ENCODE results near the gene POLE3. TPM values are rescaled to one million over a fixed set of nuclear protein-coding genes. Genes with fewer than 3 reads are reported as not detected.
"Not testable (repeated sequence)": the region's sequence is repeated elsewhere in the genome, so short reads cannot be mapped to it uniquely, and the experiment has no call there.

Gene POLE3
- total and polyA plus RNA-seq, 4 donors: 23.1 to 35.2 (median 25.7) TPM

DNA sequence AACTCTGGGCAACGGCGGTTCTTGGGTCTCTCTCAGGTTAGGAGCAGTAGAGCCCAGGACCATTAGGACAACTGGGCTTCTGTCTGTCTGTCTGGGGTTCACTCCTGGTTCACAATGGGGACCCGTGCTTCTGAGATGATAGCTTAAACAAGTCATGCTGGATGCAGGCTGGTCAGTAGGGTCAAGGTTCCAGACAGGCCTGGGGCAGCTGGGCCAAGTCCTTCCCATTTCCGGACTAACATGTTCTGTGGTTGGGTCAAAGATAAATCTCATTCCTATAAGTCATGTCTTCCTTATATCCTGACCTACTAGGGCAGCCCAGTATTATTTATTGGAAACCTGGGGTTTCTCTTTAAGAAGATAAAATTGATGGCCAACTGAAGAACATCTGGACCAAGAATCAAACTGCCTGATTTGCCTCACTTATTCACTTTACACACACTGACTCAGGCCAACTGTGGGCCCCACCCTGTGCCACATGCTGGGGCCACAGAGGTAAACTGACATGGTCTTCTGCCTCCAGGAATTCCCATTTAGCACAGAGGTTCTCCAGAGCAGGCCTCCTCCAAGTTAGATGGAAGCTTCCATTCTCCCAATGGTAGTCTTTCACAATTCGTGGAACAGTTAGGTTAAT, 42.0 kb downstream of the POLE3 start:
- DNase-seq (no peak), ATAC-seq (ENCODE audit: low FRiP score) (no peak)
- Histone ChIP-seq H3K27me3 (ENCODE audit: control insufficient read depth in 1 of 2, insufficient read depth in 2 of 2, low read length in 1 of 2) (no peaks in the 10 kb centered on the region), H3K4me3 (ENCODE audit: low read length in 2 of 2) (no peak overlapping the region), H3K27ac (ENCODE audit: low read depth in 1 of 2, low read length in 2 of 2) (no peak overlapping the region), H3K4me1 (ENCODE audit: control insufficient read depth in 1 of 2, insufficient read depth in 2 of 2, low read length in 2 of 2) (peaks cover 0 to 4% of the 10 kb centered on the region in 2 donors), H3K36me3 (ENCODE audit: control insufficient read depth in 1 of 2, insufficient read depth in 2 of 2, low read length in 1 of 2) (no peaks in the 10 kb centered on the region), H3K9me3 (ENCODE audit: control insufficient read depth, low read length) (no peaks in the 10 kb centered on the region)
- 94 to 95% methylated on average over 5 of the region's 5 CpGs for WGBS, 2 donors
- intact Hi-C loops (cut with DNase I): no loop called here

GRCh38 chr9:113365652-113366051, 44.8 kb downstream of the POLE3 start:
- H3K36me3 ChIP-seq (ENCODE audit: control insufficient read depth in 1 of 2, insufficient read depth in 2 of 2, low read length in 1 of 2); H3K27ac ChIP-seq (ENCODE audit: low read depth in 1 of 2, low read length in 2 of 2); ATAC-seq (ENCODE audit: low FRiP score); H3K9me3 ChIP-seq (ENCODE audit: control insufficient read depth, low read length); H3K4me3 ChIP-seq (ENCODE audit: low read length in 2 of 2); H3K4me1 ChIP-seq (ENCODE audit: control insufficient read depth in 1 of 2, insufficient read depth in 2 of 2, low read length in 2 of 2); H3K27me3 ChIP-seq (ENCODE audit: control insufficient read depth in 1 of 2, insufficient read depth in 2 of 2, low read length in 1 of 2); DNase-seq; intact Hi-C loops (cut with DNase I): not testable (repeated sequence)
- WGBS, 2 donors: 88 to 95% methylated on average over 3 of the region's 3 CpGs

GRCh38 chr9:113364951-113365350, 45.5 kb downstream of the POLE3 start:
- no peaks in the 10 kb centered on the region for H3K27me3 ChIP-seq (ENCODE audit: control insufficient read depth in 1 of 2, insufficient read depth in 2 of 2, low read length in 1 of 2)
- no peak for ATAC-seq (ENCODE audit: low FRiP score)
- intact Hi-C loops (cut with DNase I): no loop called here

DNA sequence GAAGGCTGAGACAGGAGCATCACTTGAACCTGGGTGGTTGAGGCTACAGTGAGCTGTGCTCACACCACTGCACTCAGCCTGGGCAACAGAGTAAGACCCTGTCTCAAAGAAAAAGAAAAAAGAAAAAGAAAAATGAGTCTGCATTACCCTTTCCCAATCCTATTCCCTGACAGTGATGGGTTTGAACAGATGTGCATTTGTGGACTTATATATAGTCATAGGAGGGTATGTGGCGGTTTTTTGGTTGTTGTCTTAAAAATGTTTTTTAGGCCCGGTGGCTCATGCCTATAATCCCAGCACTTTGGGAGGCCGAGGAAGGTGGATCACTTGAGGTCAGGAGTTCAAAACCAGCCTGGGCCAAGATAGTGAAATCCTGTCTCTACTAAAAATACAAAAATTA, 47.1 kb downstream of the POLE3 start:
- Histone ChIP-seq H3K36me3 (ENCODE audit: control insufficient read depth in 1 of 2, insufficient read depth in 2 of 2, low read length in 1 of 2) (no peaks in the 10 kb centered on the region), H3K9me3 (ENCODE audit: control insufficient read depth, low read length) (no peaks in the 10 kb centered on the region), H3K4me1 (ENCODE audit: control insufficient read depth in 1 of 2, insufficient read depth in 2 of 2, low read length in 2 of 2) (no peaks in the 10 kb centered on the region), H3K27ac (ENCODE audit: low read depth in 1 of 2, low read length in 2 of 2) (no peak overlapping the region), H3K27me3 (ENCODE audit: control insufficient read depth in 1 of 2, insufficient read depth in 2 of 2, low read length in 1 of 2) (no peaks in the 10 kb centered on the region), H3K4me3 (ENCODE audit: low read length in 2 of 2) (no peak overlapping the region)
- ATAC-seq (ENCODE audit: low FRiP score) (no peak), DNase-seq (no peak)
- intact Hi-C loops (cut with DNase I): no loop called here
- WGBS, 2 donors: 64 to 76% methylated on average over 3 of the region's 3 CpGs

More at GRCh38 chr9:113364951-113365350, 45.5 kb downstream of the POLE3 start:
- Histone ChIP-seq H3K4me1 (ENCODE audit: control insufficient read depth in 1 of 2, insufficient read depth in 2 of 2, low read length in 2 of 2) (no peaks in the 10 kb centered on the region), H3K36me3 (ENCODE audit: control insufficient read depth in 1 of 2, insufficient read depth in 2 of 2, low read length in 1 of 2) (no peaks in the 10 kb centered on the region), H3K9me3 (ENCODE audit: control insufficient read depth, low read length) (no peaks in the 10 kb centered on the region), H3K4me3 (ENCODE audit: low read length in 2 of 2) (no peak overlapping the region), H3K27ac (ENCODE audit: low read depth in 1 of 2, low read length in 2 of 2) (no peak overlapping the region)
- WGBS, 2 donors: 70 to 90% methylated on average over 1 of the region's 1 CpG
- DNase-seq: no peak

GRCh38 chr9:113361304-113362018, 49.0 kb downstream of the POLE3 start:
- ATAC-seq (ENCODE audit: low FRiP score) (no peak), DNase-seq (no peak)
- intact Hi-C loops (cut with DNase I): no loop called here
- H3K4me1 ChIP-seq (ENCODE audit: control insufficient read depth in 1 of 2, insufficient read depth in 2 of 2, low read length in 2 of 2): no peaks in the 10 kb centered on the region
- H3K4me3 ChIP-seq (ENCODE audit: low read length in 2 of 2): no peak overlapping the region
- no peaks in the 10 kb centered on the region for H3K36me3 ChIP-seq (ENCODE audit: control insufficient read depth in 1 of 2, insufficient read depth in 2 of 2, low read length in 1 of 2)
- no peak overlapping the region for H3K27ac ChIP-seq (ENCODE audit: low read depth in 1 of 2, low read length in 2 of 2)
- no peaks in the 10 kb centered on the region for H3K27me3 ChIP-seq (ENCODE audit: control insufficient read depth in 1 of 2, insufficient read depth in 2 of 2, low read length in 1 of 2)
- WGBS, 2 donors: 70 to 72% methylated on average over 7 of the region's 7 CpGs
- H3K9me3 ChIP-seq (ENCODE audit: control insufficient read depth, low read length): no peaks in the 10 kb centered on the region

DNA sequence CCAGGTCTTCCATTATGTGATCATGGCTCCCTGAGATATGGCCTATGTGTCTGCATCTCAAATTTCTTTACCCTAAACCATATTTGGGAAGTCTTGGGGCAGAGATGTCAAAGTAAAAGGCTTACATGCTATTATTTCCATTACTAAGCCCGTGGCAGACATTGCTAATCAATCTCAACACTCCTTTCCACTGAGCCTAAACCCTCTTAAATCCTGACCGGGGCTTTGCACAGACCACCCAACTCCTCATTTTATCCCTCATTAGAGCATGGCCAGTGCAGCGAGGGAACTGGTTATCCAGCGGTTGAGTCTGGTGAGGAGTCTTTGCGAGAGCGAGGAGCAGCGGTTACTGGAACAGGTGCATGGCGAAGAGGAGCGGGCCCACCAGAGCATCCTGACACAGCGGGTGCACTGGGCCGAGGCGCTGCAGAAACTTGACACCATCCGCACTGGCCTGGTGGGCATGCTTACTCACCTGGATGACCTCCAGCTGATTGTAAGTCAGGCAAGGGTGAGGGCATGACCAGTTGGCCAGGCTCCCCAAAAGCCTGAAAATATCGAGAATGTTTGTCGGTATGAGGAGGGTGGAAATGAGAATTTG, 50.1 kb downstream of the POLE3 start:
- WGBS, 2 donors: 90 to 93% methylated on average over 15 of the region's 15 CpGs

GRCh38 chr9:113359385-113359784, 51.1 kb downstream of the POLE3 start:
- 90 to 94% methylated on average over 1 of the region's 1 CpG for WGBS, 2 donors
- intact Hi-C loops (cut with DNase I): no loop called here
- DNase-seq (no peak), ATAC-seq (ENCODE audit: low FRiP score) (no peak)
- Histone ChIP-seq H3K9me3 (ENCODE audit: control insufficient read depth, low read length) (no peaks in the 10 kb centered on the region), H3K36me3 (ENCODE audit: control insufficient read depth in 1 of 2, insufficient read depth in 2 of 2, low read length in 1 of 2) (no peaks in the 10 kb centered on the region), H3K4me1 (ENCODE audit: control insufficient read depth in 1 of 2, insufficient read depth in 2 of 2, low read length in 2 of 2) (no peaks in the 10 kb centered on the region), H3K27me3 (ENCODE audit: control insufficient read depth in 1 of 2, insufficient read depth in 2 of 2, low read length in 1 of 2) (no peaks in the 10 kb centered on the region), H3K4me3 (ENCODE audit: low read length in 2 of 2) (no peak overlapping the region), H3K27ac (ENCODE audit: low read depth in 1 of 2, low read length in 2 of 2) (no peak overlapping the region)

More for the DNA sequence above, 50.1 kb downstream of the POLE3 start:
- Histone ChIP-seq H3K27ac (ENCODE audit: low read depth in 1 of 2, low read length in 2 of 2) (no peak overlapping the region), H3K9me3 (ENCODE audit: control insufficient read depth, low read length) (no peaks in the 10 kb centered on the region), H3K4me3 (ENCODE audit: low read length in 2 of 2) (no peak overlapping the region), H3K27me3 (ENCODE audit: control insufficient read depth in 1 of 2, insufficient read depth in 2 of 2, low read length in 1 of 2) (no peaks in the 10 kb centered on the region), H3K36me3 (ENCODE audit: control insufficient read depth in 1 of 2, insufficient read depth in 2 of 2, low read length in 1 of 2) (no peaks in the 10 kb centered on the region), H3K4me1 (ENCODE audit: control insufficient read depth in 1 of 2, insufficient read depth in 2 of 2, low read length in 2 of 2) (no peaks in the 10 kb centered on the region)
- intact Hi-C loops (cut with DNase I): no loop called here
- ATAC-seq (ENCODE audit: low FRiP score) (no peak), DNase-seq (no peak)

Measured in aorta (tissue), 5 donors.